PC-9 (cell line): ENCODE measurements around the gene GNAO1. TPM values are rescaled to one million over a fixed set of nuclear protein-coding genes. Genes with fewer than 3 reads are reported as not detected.

Source experiments
- BruUV-seq: library from RNA; stranded (reverse); fragments of 400-500 nt; replicated peaks from 2 replicates; lab custom pipeline; 2021; lab: Mats Ljungman, UMichigan
- CTCF ChIA-PET: fragments of 300-600 bp; sonication (Branson Sonifier 250); formaldehyde crosslinking; loops from one replicate; lab custom pipeline; 2022; ENCODE audit warnings: antibody characterized with exemption; lab: Charles Lee
- POLR2A ChIA-PET: fragments of 300-600 bp; sonication (Branson Sonifier 250); formaldehyde crosslinking; loops from one replicate; lab custom pipeline; 2022; ENCODE audit warnings: antibody characterized with exemption; ENCODE audit not compliant: unreplicated experiment; lab: Charles Lee
- DNase-seq, 2 experiments: peaks; one replicate each; pipeline versions ENCODE4 v3.0.0 to v3.0.0-alpha.2; 2015 to 2022; ENCODE audit warnings: mixed read lengths in 1 of 2
- H2AFZ ChIP-seq: fragments of 200-600 bp; sonication (generic); 2 replicates; pipeline ENCODE4 v1.8.1; 2017; ENCODE audit warnings: antibody characterized with exemption
- H3F3A ChIP-seq: fragments of 200-600 bp; sonication (generic); 2 replicates; pipeline ENCODE4 v1.8.1; 2017; ENCODE audit warnings: antibody characterized with exemption, mild to moderate bottlenecking, low read depth; ENCODE audit not compliant: insufficient read depth
- H3K27ac ChIP-seq: fragments of 200-600 bp; sonication (generic); 2 replicates; pipeline ENCODE4 v1.6.1; 2016; ENCODE audit warnings: mixed run types
- H3K27me3 ChIP-seq: fragments of 200-600 bp; sonication (generic); 2 replicates; pipeline ENCODE4 v1.6.1; 2016; ENCODE audit warnings: low read depth, mixed run types; ENCODE audit not compliant: insufficient read depth
- H3K36me3 ChIP-seq: fragments of 200-600 bp; sonication (generic); 2 replicates; pipeline ENCODE4 v1.6.1; 2016; ENCODE audit warnings: low read depth, mixed run types
- H3K4me1 ChIP-seq: fragments of 200-600 bp; sonication (generic); replicated peaks from 2 replicates; pipeline ENCODE4 v1.6.1; 2016; ENCODE audit warnings: mixed run types; ENCODE audit not compliant: insufficient read depth
- H3K4me2 ChIP-seq: fragments of 200-600 bp; sonication (generic); 2 replicates; pipeline ENCODE4 v1.6.1; 2017; ENCODE audit warnings: mixed run types
- H3K4me3 ChIP-seq: fragments of 200-600 bp; sonication (generic); 2 replicates; pipeline ENCODE4 v1.6.1; 2016; ENCODE audit warnings: mixed run types
- H3K79me2 ChIP-seq: fragments of 200-600 bp; sonication (generic); 2 replicates; pipeline ENCODE4 v1.6.1; 2017; ENCODE audit warnings: low read depth, mixed run types
- H3K9me2 ChIP-seq: fragments of 200-600 bp; sonication (generic); 2 replicates; pipeline ENCODE4 v1.8.1; 2017; ENCODE audit warnings: mild to moderate bottlenecking; ENCODE audit not compliant: insufficient read depth
- H3K9me3 ChIP-seq: fragments of 200-600 bp; sonication (generic); 2 replicates; pipeline ENCODE4 v1.8.1; 2016; ENCODE audit warnings: low read depth; ENCODE audit not compliant: insufficient read depth
- H4K20me1 ChIP-seq: fragments of 200-600 bp; sonication (generic); 2 replicates; pipeline ENCODE4 v1.8.1; 2017; ENCODE audit not compliant: insufficient read depth
- CTCF ChIP-seq: fragments of 200-600 bp; sonication (generic); conservative IDR thresholded peaks from 2 replicates; pipeline ENCODE4 v1.6.1; 2017; ENCODE audit warnings: mixed run types, antibody characterized with exemption, mild to moderate bottlenecking, moderate library complexity
- EZH2 ChIP-seq: fragments of 200-600 bp; sonication (generic); IDR thresholded peaks from 2 replicates; pipeline ENCODE4 v1.8.0; 2017; ENCODE audit warnings: antibody characterized with exemption, low read depth
- intact Hi-C: fragments of 100-400 bp; cut with micrococcal nuclease; formaldehyde crosslinking; loops from one replicate; pipeline ENCODE4 v1.10.0; 2022; ENCODE audit not compliant: unreplicated experiment
- total RNA-seq: library from RNA; stranded (reverse); gene quantifications from 2 replicates; pipeline ENCODE4 v1.2.3, GENCODE V29; 2021

GNAO1 gene
- total RNA-seq, 1 experiment from 2014 or later: 2.8 TPM

- ChIA-PET CTCF (no interaction called here), POLR2A (no interaction called here)
- no peak overlapping the region for H3K4me3 ChIP-seq
- H3K9me2 ChIP-seq: no peaks in the 10 kb centered on the region
- H3K27ac ChIP-seq: no peak overlapping the region
- H3K79me2 ChIP-seq: no peaks in the 10 kb centered on the region
- H3F3A ChIP-seq: no peaks in the 10 kb centered on the region
- H2AFZ ChIP-seq: no peak overlapping the region
- H3K27me3 ChIP-seq: no peaks in the 10 kb centered on the region
- no peaks in the 10 kb centered on the region for H3K9me3 ChIP-seq
- no peak for DNase-seq
- no peak overlapping the region for H3K4me2 ChIP-seq
- no peaks in the 10 kb centered on the region for H3K4me1 ChIP-seq
- no peaks in the 10 kb centered on the region for H4K20me1 ChIP-seq
- no TSS peak for BruUV-seq
- TF ChIP-seq EZH2: no peak
- no peak for TF ChIP-seq CTCF
- intact Hi-C loops: no loop called here
- H3K36me3 ChIP-seq: no peaks in the 10 kb centered on the region
Measured at GRCh38 chr16:56312028-56312300, 120.7 kb downstream of the GNAO1 start.

- Histone ChIP-seq H3K4me2 (no peak overlapping the region), H3K4me1 (no peaks in the 10 kb centered on the region), H3K9me2 (no peaks in the 10 kb centered on the region), H3F3A (no peaks in the 10 kb centered on the region), H3K36me3 (no peaks in the 10 kb centered on the region), H2AFZ (no peak overlapping the region), H3K9me3 (no peaks in the 10 kb centered on the region), H4K20me1 (no peaks in the 10 kb centered on the region), H3K27ac (no peak overlapping the region), H3K79me2 (no peaks in the 10 kb centered on the region), H3K4me3 (no peak overlapping the region), H3K27me3 (no peaks in the 10 kb centered on the region)
- no peak for TF ChIP-seq CTCF
- TF ChIP-seq EZH2: no peak
- CTCF ChIA-PET: no interaction called here
- BruUV-seq: no TSS peak
- POLR2A ChIA-PET: no interaction called here
- no peak for DNase-seq
- intact Hi-C loops: no loop called here
Measured at GRCh38 chr16:56312556-56312955, 121.3 kb downstream of the GNAO1 start.

- H3K27me3 ChIP-seq: no peaks in the 10 kb centered on the region
- H3K36me3 ChIP-seq: no peaks in the 10 kb centered on the region
- H3K4me1 ChIP-seq: peaks cover 5% of the 10 kb centered on the region; the same call in 1 of the 2 replicates
- no TSS peak for BruUV-seq
- no peak overlapping the region for H3K4me2 ChIP-seq
- CTCF ChIA-PET: no interaction called here
- no peak overlapping the region for H2AFZ ChIP-seq
- no peak overlapping the region for H3K4me3 ChIP-seq
- H3K9me3 ChIP-seq: no peaks in the 10 kb centered on the region
- TF ChIP-seq CTCF (no peak), EZH2 (no peak)
- H3K27ac ChIP-seq: no peak overlapping the region
- intact Hi-C loops: no loop called here
- H4K20me1 ChIP-seq: no peaks in the 10 kb centered on the region
- POLR2A ChIA-PET: no interaction called here
- no peak for DNase-seq
- no peaks in the 10 kb centered on the region for H3K79me2 ChIP-seq
- no peaks in the 10 kb centered on the region for H3F3A ChIP-seq
- H3K9me2 ChIP-seq: no peaks in the 10 kb centered on the region
Measured at GRCh38 chr16:56314244-56314850, 123.1 kb downstream of the GNAO1 start.
